ENCODE measurements around the gene B3GNT3. TPM values are rescaled to one million over a fixed set of nuclear protein-coding genes. Genes with fewer than 3 reads are reported as not detected.

The B3GNT3 gene
- total RNA-seq, 4 donors from 2014 or later: 2.9 to 18.3 (median 10.7) TPM

DNA sequence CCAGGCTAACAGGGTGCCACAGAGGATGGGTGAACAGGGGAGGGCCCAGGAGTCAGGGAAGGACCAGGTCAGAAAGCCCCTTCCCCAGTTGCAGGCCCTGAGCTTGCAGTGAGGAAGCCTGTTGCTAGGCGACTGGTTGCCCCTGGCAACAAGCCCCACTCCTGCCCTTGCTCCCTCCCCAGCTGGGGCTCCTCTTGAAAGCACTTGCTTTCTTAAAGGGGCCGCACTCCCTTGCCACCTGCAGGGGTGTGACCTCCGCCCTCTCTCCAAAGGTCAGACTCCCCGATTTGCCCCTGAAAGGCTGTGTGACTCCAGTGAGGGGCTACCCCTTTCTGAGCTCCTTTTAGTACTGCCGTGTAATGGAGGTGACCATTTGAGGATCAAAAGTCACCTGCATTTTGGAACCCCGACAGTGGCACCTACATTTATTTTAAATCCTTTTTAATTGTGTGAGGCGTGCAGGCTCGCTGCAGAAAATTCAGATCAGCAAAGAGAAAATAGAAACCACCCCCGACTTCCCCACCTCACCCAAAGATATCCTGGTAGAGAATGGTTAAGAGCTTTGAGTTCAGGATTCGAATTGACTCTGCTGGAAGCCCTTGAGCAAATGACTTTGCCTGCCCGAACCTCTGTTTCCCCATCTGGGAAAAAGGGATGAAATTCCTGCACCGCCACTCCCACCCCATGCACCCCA lies 38.8 kb upstream of the B3GNT3 start:
- no peak for TF ChIP-seq POLR2A (IDR thresholded peaks at IDR 0.05)
- TF ChIP-seq CTCF (IDR thresholded peaks at IDR 0.05): no peak
- intact Hi-C loops (cut with DNase I; ENCODE audit: low total_unique reads): no loop called here
- DNase-seq (ENCODE audit: low spot score in 2 of 2): no peak
- WGBS, 2 donors: 49 to 50% methylated on average over 12 of the region's 12 CpGs
- no peak overlapping the region for H3K4me3 ChIP-seq (ENCODE audit: low read depth, poor library complexity, severe bottlenecking)

DNA sequence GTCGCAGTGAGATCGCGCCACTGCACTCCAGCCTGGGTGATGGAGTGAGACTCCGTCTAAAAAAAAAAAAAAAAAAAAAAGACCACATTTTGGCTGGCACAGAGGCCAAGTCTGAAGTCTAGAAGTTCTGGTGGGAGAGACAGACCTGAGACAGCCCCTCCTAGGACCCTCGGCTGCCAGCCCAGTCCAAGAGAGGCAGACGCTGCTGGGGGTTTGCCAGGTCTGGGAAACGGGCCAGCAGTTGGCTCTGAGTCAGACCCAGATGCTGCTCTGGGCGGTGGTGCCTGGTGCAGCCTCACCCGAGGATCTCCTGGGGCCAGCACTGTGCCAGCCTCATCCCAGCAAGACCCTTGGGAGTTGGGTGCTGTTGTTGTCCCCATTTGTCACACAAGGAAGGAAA lies 37.8 kb upstream of the B3GNT3 start:
- no peak for TF ChIP-seq POLR2A (IDR thresholded peaks at IDR 0.05)
- no peak for TF ChIP-seq CTCF (IDR thresholded peaks at IDR 0.05)
- peak; percentile 29 to 90 for DNase-seq (ENCODE audit: low spot score in 2 of 2)
- 17 to 24% methylated on average over 8 to 9 of the region's 9 CpGs for WGBS, 2 donors
- H3K4me3 ChIP-seq (ENCODE audit: low read depth, poor library complexity, severe bottlenecking): no peak overlapping the region
- intact Hi-C loops (cut with DNase I; ENCODE audit: low total_unique reads): no loop called here

- intact Hi-C loops (cut with DNase I; ENCODE audit: low total_unique reads): no loop called here
- H3K4me3 ChIP-seq (ENCODE audit: low read depth, poor library complexity, severe bottlenecking): no peak overlapping the region
- DNase-seq (ENCODE audit: low spot score in 2 of 2): no peak
- WGBS, 2 donors: 56 to 59% methylated on average over 5 of the region's 5 CpGs
- TF ChIP-seq POLR2A (IDR thresholded peaks at IDR 0.05) (no peak), CTCF (IDR thresholded peaks at IDR 0.05) (no peak)
Observed at GRCh38 chr19:17758515-17758914, 36.4 kb upstream of the B3GNT3 start.

GRCh38 chr19:17761148-17761547 lies 33.8 kb upstream of the B3GNT3 start:
- no peak for DNase-seq (ENCODE audit: low spot score in 2 of 2)
- intact Hi-C loops (cut with DNase I; ENCODE audit: low total_unique reads): no loop called here
- TF ChIP-seq POLR2A (IDR thresholded peaks at IDR 0.05): no peak
- TF ChIP-seq CTCF (IDR thresholded peaks at IDR 0.05): no peak
- no peak overlapping the region for H3K4me3 ChIP-seq (ENCODE audit: low read depth, poor library complexity, severe bottlenecking)
- 78 to 88% methylated on average over 4 of the region's 4 CpGs for WGBS, 2 donors

- intact Hi-C loops (cut with DNase I; ENCODE audit: low total_unique reads): no loop called here
- DNase-seq (ENCODE audit: low spot score in 2 of 2): no peak
- 53 to 62% methylated on average over 17 of the region's 17 CpGs for WGBS, 2 donors
- H3K4me3 ChIP-seq (ENCODE audit: low read depth, poor library complexity, severe bottlenecking): no peak overlapping the region
- TF ChIP-seq CTCF (IDR thresholded peaks at IDR 0.05) (no peak), POLR2A (IDR thresholded peaks at IDR 0.05) (no peak)
Observed at GRCh38 chr19:17762505-17763229, 32.3 kb upstream of the B3GNT3 start.
